GF-D8 (cell line): Measurements from ENCODE around the gene TLX3.

Experiments used
- DNase-seq: peaks from one replicate; lab custom pipeline; 2025; lab: John Stamatoyannopoulos, UW

The TLX3 gene

GRCh38 chr5:171306166-171306565 lies 2.9 kb upstream of the TLX3 start:
- DNase-seq, result no peak

GRCh38 chr5:171306781-171307591 lies 2.1 kb upstream of the TLX3 start:
- DNase-seq, result no peak

DNA sequence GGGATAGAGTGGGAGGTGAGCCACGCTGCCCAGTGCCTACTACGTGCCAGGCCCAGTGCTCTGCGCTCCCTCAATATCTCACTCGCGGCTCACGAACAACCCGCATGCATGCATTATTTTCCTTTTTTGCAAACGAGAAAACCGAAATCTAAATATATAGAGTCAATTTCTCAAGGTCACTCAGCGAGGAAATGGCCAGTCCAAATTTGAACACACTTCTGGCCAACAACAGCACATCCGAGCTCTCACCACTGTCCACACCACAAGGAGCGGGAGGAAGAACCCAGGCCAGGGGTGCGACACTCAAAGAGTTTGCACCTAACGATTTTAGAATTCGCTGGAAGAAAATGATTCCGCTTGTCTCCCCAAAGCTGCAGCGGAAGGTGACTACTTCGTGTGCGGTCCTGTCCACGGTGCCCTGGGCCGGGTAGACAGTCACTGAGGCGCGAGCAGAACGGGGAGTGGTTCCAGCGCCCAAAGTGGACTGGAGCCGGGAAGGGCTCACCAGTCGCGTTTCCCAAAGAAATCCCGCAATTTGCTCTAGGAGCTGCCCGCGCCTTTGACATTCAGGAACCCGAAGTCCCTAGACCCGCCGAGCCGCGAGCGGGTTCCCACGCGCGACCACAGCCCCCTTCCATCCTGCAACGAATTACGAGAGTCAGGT lies 1.1 kb upstream of the TLX3 start:
- DNase-seq, result no peak

- DNase-seq, result no peak
Measured at GRCh38 chr5:171309276-171310211, 496 bp downstream of the TLX3 start.

GRCh38 chr5:171310212-171310818 lies 1.3 kb downstream of the TLX3 start:
- DNase-seq, result no peak

- no peak for DNase-seq
Measured at GRCh38 chr5:171310819-171311321, 1.8 kb downstream of the TLX3 start.

- no peak for DNase-seq
Measured at GRCh38 chr5:171311322-171312077, 2.5 kb downstream of the TLX3 start.

DNA sequence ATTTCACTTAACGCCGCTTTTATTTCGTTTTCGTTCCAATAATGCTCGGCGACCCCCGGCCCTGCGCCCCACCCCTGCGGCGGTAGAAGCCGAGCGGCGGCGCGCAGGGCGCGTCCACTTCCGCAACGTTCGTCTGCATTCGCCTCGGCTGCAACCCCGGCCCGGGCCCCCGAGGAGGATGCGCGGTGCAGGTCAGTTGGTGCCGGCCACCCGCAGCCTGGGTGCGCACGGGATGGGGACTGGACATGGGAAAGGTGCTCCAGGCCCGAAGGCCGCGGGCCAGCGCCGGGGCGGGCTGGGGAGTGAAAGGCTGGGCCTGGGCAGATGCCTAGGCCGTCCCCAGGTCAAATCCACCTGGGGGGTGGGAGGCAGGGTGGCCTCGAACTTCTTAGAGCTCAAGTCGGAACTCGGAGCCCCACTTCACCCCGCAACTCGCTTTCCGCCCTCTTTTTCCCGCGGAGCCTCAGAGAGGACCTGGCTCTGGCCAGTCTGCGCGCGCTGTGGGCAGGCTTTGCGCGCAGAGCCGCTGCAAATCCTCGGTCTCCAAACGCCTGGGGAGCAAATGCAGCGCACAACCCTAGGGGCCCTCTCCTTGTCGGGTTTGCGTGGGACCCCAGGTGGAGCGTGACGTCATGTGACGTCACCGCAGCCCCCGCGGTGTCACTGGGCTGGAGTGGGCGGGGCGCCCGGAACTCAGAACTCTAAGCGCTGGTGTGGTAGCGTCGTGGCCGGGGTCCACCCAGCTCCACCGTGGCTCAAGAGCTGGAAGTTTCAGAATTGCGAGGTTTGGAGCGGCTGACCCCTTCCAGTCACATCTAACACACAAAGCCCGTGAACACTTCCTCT lies 3.3 kb downstream of the TLX3 start:
- no peak for DNase-seq

DNA sequence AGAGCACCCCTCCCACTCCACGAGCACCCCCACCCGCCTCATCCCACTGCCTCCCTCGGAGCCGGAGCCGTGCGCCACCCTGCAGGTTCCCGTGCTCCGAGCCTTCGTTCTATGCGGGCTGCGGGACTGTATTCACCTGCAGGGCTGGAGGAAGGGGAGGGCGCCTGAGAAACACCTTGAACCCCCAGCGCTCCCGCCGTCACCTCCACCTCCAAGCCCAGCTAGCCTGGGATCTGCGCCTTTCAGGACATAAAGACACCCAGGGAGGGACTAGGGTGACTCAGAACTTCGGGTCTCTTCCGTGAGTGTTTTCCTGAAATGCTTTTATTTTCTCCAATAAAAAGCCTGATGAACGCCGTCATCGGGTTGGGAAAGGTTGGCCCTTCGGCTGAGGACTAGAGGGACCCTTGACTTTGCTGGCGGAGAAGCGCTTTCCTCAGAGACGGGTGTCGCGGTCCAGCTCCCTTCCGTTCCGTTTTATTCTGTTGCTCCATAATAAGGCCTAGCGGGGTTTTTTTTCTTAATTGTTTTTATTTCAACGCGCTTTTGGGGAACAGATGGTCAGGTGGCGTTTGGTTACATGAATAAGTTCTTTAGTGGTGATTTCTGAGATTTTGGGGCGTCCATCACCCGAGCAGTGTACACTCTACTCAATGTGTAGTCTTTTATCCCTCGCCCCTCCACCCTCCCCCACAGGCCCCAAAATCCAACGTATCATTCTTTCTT lies 4.6 kb downstream of the TLX3 start:
- DNase-seq, result no peak

DNA sequence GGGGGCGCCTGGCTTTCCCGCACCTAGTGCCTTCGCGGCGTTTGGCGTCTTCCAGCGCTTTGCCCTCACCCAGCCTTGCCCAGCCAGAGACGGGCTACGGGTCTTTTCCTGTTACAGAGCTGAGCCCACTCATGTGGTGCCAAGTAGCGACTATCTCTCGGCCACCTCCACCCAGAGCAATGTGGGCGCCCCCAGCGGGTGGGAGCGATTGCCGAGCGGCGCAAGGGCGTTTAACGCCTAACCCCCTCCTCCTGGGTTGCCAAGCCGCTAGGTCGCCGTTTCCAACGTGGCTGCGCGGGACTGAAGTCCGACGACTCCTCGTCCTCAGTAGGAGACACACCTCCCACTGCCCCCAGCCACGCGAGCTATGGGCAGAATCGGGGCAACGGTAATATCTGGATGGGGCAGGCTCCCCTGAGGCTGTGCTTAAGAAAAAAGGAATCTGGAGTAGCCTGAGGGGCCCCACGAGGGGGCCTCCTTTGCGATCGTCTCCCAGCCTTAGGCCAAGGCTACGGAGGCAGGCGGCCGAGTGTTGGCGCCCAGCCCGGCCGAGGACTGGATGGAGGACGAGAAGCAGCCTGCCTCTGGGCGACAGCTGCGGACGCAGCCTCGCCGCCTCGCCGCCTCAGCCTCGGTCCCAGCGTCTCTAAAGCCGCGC lies 5.8 kb downstream of the TLX3 start:
- no peak for DNase-seq

GRCh38 chr5:171315386-171315891 lies 6.4 kb downstream of the TLX3 start:
- no peak for DNase-seq

GRCh38 chr5:171315925-171316257 lies 6.8 kb downstream of the TLX3 start:
- DNase-seq, result no peak

- no peak for DNase-seq
Measured at GRCh38 chr5:171316258-171317121, 7.4 kb downstream of the TLX3 start.

DNA sequence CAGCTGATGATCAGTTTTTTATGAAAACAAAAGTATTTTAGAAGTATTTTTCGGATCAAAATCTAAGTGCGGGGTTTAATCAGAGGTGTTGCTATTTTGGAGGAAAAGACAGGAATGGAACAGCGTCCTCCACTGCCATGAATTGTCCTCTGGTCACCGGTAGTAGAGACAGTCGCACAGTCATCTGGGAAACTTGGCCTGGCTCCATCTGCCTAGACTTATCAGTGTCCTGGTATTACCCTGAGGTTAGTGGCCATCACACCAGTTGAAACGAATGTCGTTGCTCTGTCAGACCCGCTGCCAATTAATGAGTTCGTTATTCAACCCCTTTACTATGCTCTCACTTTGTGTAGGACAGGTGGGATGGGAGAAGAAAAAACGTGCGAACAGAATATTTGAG lies 8.2 kb downstream of the TLX3 start:
- no peak for DNase-seq

DNA sequence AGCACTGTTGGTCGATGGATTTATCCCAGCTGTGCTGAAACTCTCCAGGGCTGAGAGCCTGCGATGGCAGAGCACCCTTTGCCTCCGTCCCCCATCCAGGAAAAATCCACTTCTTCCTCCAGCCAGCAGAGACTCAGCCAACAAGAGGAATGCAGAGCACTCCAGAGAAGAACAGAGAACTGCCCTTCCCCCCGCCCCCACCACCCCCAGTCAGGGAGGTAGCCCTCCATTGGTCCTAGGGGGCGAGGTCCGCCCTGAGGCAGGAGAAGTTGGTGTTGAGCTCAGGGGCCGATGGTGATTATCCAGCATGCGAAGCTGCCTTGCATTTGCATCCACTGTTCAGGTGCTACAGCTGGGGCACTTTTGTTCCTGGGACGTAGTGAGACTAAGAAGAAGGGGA lies 9.0 kb downstream of the TLX3 start:
- DNase-seq, result no peak

- DNase-seq, result no peak
Measured at GRCh38 chr5:171321447-171321846, 12.4 kb downstream of the TLX3 start.

DNA sequence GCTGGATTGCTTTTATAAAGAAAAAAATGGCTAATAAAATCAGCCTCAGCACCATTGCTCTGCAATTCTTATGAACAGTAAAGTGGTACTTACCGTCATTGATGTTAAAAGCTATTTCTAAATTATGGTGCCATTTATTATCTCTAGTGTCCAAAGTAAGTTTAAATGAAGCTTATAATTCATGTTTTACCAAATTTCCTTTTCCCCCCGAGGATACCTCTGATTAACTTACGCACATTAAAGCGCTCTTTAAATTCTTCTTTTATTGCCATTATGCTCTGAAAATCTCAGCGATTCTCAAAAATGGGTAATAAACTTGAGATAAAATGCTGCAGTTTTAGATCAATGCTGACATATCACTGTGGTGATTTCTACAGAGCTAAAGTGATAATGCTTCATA lies 13.5 kb downstream of the TLX3 start:
- DNase-seq, result no peak

- DNase-seq, result no peak
Measured at GRCh38 chr5:171323007-171323406, 14.0 kb downstream of the TLX3 start.
